Measurements from ENCODE around the gene DHX38. TPM values are rescaled to one million over a fixed set of nuclear protein-coding genes. Genes with fewer than 3 reads are reported as not detected.

The DHX38 gene
- total RNA-seq, 4 donors from 2014 or later, result 74.1 to 111 (median 81.0) TPM

- Histone ChIP-seq H3K27me3 (no peaks in the 10 kb centered on the region), H3K4me3 (no peak overlapping the region), H3K36me3 (peaks cover 13 to 81% (median 50%) of the 10 kb centered on the region in 3 donors), H3K9me3 (no peaks in the 10 kb centered on the region), H3K27ac (no peak overlapping the region), H3K4me1 (peaks cover 0 to 23% (median 13%) of the 10 kb centered on the region in 4 donors)
- TF ChIP-seq POLR2A (IDR thresholded peaks at IDR 0.05), result no peak
- TF ChIP-seq CTCF (IDR thresholded peaks at IDR 0.05), result no peak
- no peak for TF ChIP-seq EP300 (IDR thresholded peaks at IDR 0.05)
- 80 to 84% methylated on average over 15 of the region's 15 CpGs for WGBS, 2 donors
- no peak for DNase-seq (ENCODE audit: low spot score in 2 of 2)
Measured at GRCh38 chr16:72098936-72099335, 5.3 kb downstream of the DHX38 start.

- DNase-seq (ENCODE audit: low spot score in 2 of 2), result peak in 1 of 2 donors; percentile 57
- no peak overlapping the region for H3K4me3 ChIP-seq
- TF ChIP-seq EP300 (IDR thresholded peaks at IDR 0.05) (no peak), CTCF (IDR thresholded peaks at IDR 0.05) (peak; percentile 24 to 63 (median 46)), POLR2A (IDR thresholded peaks at IDR 0.05) (no peak)
- peaks cover 14 to 85% (median 53%) of the 10 kb centered on the region in 3 donors for H3K36me3 ChIP-seq
- H3K27ac ChIP-seq, result no peak overlapping the region
- H3K4me1 ChIP-seq, result peaks cover 0 to 20% (median 11%) of the 10 kb centered on the region in 4 donors
- 63 to 64% methylated on average over 12 of the region's 12 CpGs for WGBS, 2 donors
- no peaks in the 10 kb centered on the region for H3K27me3 ChIP-seq
- H3K9me3 ChIP-seq, result no peaks in the 10 kb centered on the region
Measured at GRCh38 chr16:72099377-72099818, 5.8 kb downstream of the DHX38 start.

GRCh38 chr16:72101195-72101594 lies 7.5 kb downstream of the DHX38 start:
- 89 to 93% methylated on average over 10 of the region's 10 CpGs for WGBS, 2 donors
- peaks cover 0 to 2% (median 0%) of the 10 kb centered on the region in 4 donors for H3K4me1 ChIP-seq
- TF ChIP-seq CTCF (IDR thresholded peaks at IDR 0.05) (no peak), EP300 (IDR thresholded peaks at IDR 0.05) (no peak), POLR2A (IDR thresholded peaks at IDR 0.05) (no peak)
- no peak for DNase-seq (ENCODE audit: low spot score in 2 of 2)
- H3K9me3 ChIP-seq, result no peaks in the 10 kb centered on the region
- H3K36me3 ChIP-seq, result peaks cover 14 to 100% (median 65%) of the 10 kb centered on the region in 3 donors
- H3K27ac ChIP-seq, result no peak overlapping the region
- no peaks in the 10 kb centered on the region for H3K27me3 ChIP-seq
- no peak overlapping the region for H3K4me3 ChIP-seq

GRCh38 chr16:72104905-72105304 lies 11.3 kb downstream of the DHX38 start:
- TF ChIP-seq POLR2A (IDR thresholded peaks at IDR 0.05) (no peak), CTCF (IDR thresholded peaks at IDR 0.05) (no peak), EP300 (IDR thresholded peaks at IDR 0.05) (no peak)
- Histone ChIP-seq H3K4me3 (no peak overlapping the region), H3K9me3 (no peaks in the 10 kb centered on the region), H3K4me1 (no peaks in the 10 kb centered on the region), H3K27ac (no peak overlapping the region), H3K36me3 (peaks cover 20 to 100% (median 75%) of the 10 kb centered on the region in 3 donors), H3K27me3 (no peaks in the 10 kb centered on the region)
- 83 to 94% methylated on average over 3 to 9 of the region's 9 CpGs for WGBS, 2 donors
- no peak for DNase-seq (ENCODE audit: low spot score in 2 of 2)

- Histone ChIP-seq H3K27ac (no peak overlapping the region), H3K4me1 (no peaks in the 10 kb centered on the region), H3K27me3 (no peaks in the 10 kb centered on the region), H3K9me3 (no peaks in the 10 kb centered on the region), H3K4me3 (no peak overlapping the region), H3K36me3 (peaks cover 20 to 100% (median 75%) of the 10 kb centered on the region in 3 donors)
- 95 to 97% methylated on average over 11 to 12 of the region's 12 CpGs for WGBS, 2 donors
- no peak for DNase-seq (ENCODE audit: low spot score in 2 of 2)
- TF ChIP-seq CTCF (IDR thresholded peaks at IDR 0.05) (no peak), POLR2A (IDR thresholded peaks at IDR 0.05) (no peak), EP300 (IDR thresholded peaks at IDR 0.05) (no peak)
Measured at GRCh38 chr16:72105978-72106377, 12.3 kb downstream of the DHX38 start.
